ENCODE data around the gene CD200R1.

Gene CD200R1

DNA sequence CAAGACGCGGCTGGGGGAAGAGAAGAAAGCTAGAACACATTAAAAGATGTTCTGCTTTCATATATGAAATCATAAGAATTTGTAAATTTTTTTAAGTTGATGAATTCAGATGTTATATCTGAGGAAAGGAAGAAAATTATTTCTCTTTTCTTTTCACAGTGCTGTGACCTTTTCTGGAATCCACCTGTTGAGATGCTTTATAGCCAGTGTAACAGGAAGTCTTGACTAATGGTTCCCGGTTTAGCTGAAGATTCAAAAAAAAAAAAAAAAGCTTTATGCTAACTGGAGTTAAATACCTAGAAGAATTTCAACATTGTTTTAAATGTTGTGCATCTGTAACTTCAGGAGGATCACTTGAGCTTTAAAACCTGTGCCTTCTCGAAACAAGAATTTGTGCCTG lies 25.8 kb upstream of the CD200R1 start:
- TF ChIP-seq SIN3A (IDR thresholded peaks at IDR 0.05; ENCODE audit: borderline replicate concordance, insufficient read depth, low read length) = no peak

DNA sequence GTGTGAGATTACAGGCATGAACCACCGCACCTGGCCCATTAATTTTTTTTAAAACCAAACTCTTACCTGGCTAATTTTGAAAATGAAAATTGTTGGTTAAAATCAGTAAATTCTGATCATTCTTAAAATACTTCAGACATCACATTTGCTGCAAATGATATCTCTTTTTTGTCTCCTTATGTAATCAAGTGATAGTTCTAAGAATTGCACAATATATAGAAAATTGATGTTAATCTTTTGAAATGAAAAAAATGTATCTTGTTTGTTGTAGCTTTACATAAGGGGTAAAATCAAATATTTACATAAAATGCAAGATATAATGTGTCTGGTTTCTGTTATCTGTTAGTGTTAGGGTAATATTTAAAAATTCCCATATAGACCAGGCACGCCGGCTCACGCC lies 20.9 kb upstream of the CD200R1 start:
- TF ChIP-seq SIN3A (IDR thresholded peaks at IDR 0.05; ENCODE audit: borderline replicate concordance, insufficient read depth, low read length) = no peak

DNA sequence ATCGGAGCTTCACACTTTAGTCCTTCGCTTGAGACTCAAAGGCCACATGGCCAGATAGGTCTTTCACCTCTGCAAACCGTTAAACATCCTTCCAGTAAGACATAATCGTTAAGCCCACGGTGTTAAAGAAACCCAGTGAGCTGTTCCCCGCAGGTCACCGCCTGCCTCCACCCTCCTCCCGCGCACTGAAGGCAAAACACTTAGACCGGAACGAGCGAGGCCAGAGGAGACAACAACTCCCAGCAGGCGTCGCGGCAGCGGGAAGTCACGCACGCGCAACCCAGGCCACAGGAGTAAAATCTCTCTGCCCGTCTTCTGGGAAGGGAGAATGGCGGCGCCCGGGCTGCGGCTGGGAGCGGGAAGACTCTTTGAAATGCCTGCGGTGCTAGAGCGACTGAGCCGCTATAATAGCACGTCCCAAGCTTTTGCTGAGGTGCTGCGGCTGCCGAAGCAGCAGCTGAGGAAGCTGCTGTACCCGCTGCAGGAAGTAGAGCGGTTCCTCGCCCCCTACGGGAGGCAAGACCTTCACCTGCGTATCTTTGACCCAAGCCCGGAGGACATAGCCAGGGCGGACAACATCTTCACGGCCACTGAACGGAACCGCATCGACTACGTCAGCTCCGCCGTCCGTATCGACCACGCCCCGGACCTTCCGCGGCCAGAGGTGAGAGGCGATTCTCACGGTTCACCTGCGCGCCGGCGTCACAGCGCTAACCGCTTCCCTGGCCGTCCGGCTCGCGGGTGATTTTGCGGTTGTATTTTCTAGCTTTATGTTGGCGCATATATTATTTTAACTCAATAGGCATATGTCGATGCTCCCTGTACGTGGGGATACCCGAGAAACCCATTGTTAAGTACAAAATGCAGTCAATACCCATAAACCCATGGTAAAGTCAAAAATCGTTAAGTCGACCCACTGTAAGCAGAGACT lies 16.0 kb upstream of the CD200R1 start, which contains the start of gene GTPBP8:
Gene GTPBP8, plus strand, starts transcription at position 313 of the 931 bp plus-strand sequence. Its CDS starts 16 bp downstream, at position 329.
- TF ChIP-seq FOXP2 (optimal IDR thresholded peaks at IDR 0.05; ENCODE audit: borderline replicate concordance, extremely low read depth, extremely low read length, insufficient read depth) (peak; percentile 94), SIN3A (IDR thresholded peaks at IDR 0.05; ENCODE audit: borderline replicate concordance, insufficient read depth, low read length) (no peak), POLR2AphosphoS5 (IDR thresholded peaks at IDR 0.05; ENCODE audit: low read depth, low read length) (peak; percentile 81; the same call in 1 of the 2 replicates), TAF1 (IDR thresholded peaks at IDR 0.05; ENCODE audit: borderline replicate concordance, insufficient read depth, low read length) (no peak)
- TF ChIP-seq, protein P1, sequence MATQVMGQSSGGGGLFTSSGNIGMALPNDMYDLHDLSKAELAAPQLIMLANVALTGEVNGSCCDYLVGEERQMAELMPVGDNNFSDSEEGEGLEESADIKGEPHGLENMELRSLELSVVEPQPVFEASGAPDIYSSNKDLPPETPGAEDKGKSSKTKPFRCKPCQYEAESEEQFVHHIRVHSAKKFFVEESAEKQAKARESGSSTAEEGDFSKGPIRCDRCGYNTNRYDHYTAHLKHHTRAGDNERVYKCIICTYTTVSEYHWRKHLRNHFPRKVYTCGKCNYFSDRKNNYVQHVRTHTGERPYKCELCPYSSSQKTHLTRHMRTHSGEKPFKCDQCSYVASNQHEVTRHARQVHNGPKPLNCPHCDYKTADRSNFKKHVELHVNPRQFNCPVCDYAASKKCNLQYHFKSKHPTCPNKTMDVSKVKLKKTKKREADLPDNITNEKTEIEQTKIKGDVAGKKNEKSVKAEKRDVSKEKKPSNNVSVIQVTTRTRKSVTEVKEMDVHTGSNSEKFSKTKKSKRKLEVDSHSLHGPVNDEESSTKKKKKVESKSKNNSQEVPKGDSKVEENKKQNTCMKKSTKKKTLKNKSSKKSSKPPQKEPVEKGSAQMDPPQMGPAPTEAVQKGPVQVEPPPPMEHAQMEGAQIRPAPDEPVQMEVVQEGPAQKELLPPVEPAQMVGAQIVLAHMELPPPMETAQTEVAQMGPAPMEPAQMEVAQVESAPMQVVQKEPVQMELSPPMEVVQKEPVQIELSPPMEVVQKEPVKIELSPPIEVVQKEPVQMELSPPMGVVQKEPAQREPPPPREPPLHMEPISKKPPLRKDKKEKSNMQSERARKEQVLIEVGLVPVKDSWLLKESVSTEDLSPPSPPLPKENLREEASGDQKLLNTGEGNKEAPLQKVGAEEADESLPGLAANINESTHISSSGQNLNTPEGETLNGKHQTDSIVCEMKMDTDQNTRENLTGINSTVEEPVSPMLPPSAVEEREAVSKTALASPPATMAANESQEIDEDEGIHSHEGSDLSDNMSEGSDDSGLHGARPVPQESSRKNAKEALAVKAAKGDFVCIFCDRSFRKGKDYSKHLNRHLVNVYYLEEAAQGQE (IDR thresholded peaks at IDR 0.05; ENCODE audit: insufficient read depth in 1 of 2, low read depth in 2 of 2, low read length in 2 of 2) = no peak

DNA sequence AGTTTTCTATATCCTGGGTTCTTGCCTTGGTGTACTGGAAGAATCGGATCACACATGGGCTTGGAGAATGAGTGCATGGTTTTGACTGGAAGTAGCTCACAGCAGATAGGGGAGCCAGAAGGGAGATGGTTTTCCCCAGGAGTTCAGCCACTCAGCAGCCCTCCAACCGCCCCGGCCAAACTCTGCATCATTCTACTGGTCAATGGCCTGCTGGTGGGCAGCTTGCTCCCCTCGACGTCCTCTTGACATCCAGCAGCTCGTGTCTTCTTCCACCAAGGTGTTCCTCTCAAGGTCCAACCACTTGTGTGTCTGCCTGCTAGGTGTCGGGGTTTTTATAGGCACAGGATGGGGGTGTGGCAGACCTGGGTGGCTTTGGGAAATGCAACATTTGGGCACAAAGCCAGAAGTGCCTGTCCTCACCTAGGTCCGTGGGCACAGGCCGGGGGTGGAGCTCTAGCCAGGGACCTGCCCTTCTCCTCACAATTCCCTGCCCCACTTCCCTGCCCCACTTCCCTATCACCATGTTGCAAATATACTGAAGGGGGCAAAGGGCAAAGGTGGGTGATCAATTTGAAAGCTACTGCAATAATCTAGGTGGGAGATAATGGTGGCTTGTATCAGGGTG lies 12.9 kb upstream of the CD200R1 start:
- TF ChIP-seq FOXP2 (optimal IDR thresholded peaks at IDR 0.05; ENCODE audit: borderline replicate concordance, extremely low read depth, extremely low read length, insufficient read depth) (no peak), TAF1 (IDR thresholded peaks at IDR 0.05; ENCODE audit: borderline replicate concordance, insufficient read depth, low read length) (no peak), SIN3A (IDR thresholded peaks at IDR 0.05; ENCODE audit: borderline replicate concordance, insufficient read depth, low read length) (no peak), POLR2AphosphoS5 (IDR thresholded peaks at IDR 0.05; ENCODE audit: low read depth, low read length) (no peak)
- TF ChIP-seq, protein P1 (IDR thresholded peaks at IDR 0.05; ENCODE audit: insufficient read depth in 1 of 2, low read depth in 2 of 2, low read length in 2 of 2) = no peak

DNA sequence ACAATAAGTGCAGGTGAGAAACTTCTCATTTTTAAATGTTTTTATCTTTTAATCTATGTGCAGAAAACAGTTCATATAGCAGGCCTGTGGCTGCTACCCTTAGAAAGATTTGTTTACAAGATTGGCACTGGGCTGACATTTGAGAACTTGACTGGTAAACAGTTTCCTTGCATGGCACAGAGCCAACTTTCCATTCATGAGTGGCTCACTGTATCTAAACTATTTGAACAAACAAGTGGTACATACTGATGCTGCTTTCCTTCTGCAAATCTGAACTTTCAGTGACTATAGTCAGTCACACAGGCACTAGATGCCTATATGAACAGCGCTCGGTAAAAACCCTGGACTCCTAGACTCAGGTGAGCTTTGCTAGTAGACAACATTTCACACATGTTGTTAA lies 9.6 kb upstream of the CD200R1 start:
- TF ChIP-seq FOXP2 (optimal IDR thresholded peaks at IDR 0.05; ENCODE audit: borderline replicate concordance, extremely low read depth, extremely low read length, insufficient read depth) = no peak
- no peak for TF ChIP-seq POLR2AphosphoS5 (IDR thresholded peaks at IDR 0.05; ENCODE audit: low read depth, low read length)
- TF ChIP-seq TAF1 (IDR thresholded peaks at IDR 0.05; ENCODE audit: borderline replicate concordance, insufficient read depth, low read length) = no peak
- TF ChIP-seq, protein P1 (IDR thresholded peaks at IDR 0.05; ENCODE audit: insufficient read depth in 1 of 2, low read depth in 2 of 2, low read length in 2 of 2) = no peak
- no peak for TF ChIP-seq SIN3A (IDR thresholded peaks at IDR 0.05; ENCODE audit: borderline replicate concordance, insufficient read depth, low read length)

DNA sequence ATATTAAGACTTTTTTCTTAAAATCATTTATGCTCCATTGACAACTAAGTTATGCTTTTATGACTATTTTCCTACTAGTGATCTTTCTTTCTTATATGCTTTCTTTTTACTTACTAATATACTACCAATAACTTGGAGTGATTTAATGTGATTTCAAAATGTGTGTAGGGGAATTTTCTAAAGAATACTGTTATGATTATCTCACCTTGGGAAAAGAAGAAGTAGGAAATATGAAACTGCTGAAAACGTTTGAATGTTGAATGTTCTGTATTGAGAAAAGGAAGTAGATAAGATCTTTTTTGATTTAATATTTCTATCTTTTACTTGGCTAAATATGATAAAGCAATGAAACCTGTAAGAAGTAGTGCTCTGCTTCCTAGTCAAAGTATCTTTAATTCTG lies 7.8 kb upstream of the CD200R1 start:
- TF ChIP-seq FOXP2 (optimal IDR thresholded peaks at IDR 0.05; ENCODE audit: borderline replicate concordance, extremely low read depth, extremely low read length, insufficient read depth) = no peak
- TF ChIP-seq SIN3A (IDR thresholded peaks at IDR 0.05; ENCODE audit: borderline replicate concordance, insufficient read depth, low read length) = no peak
- TF ChIP-seq, protein P1 (IDR thresholded peaks at IDR 0.05; ENCODE audit: insufficient read depth in 1 of 2, low read depth in 2 of 2, low read length in 2 of 2) = no peak

Measured in PFSK-1 (cell line).